ENCODE data around the gene GPR35. TPM values are rescaled to one million over a fixed set of nuclear protein-coding genes. Genes with fewer than 3 reads are reported as not detected.
A peak's percentile ranks its signal among the peaks of the same experiment; 100 is the strongest.

Gene GPR35
- total and polyA plus RNA-seq, 2 of the 13 experiments (the other 11 are each of a cell fraction or from before 2014, with no cell fraction given), result 27.1 to 44.2 TPM

- no peak for TF ChIP-seq THAP8 (CRISPR knock-in tag; IDR thresholded peaks at IDR 0.05; ENCODE audit: borderline replicate concordance)
- TF ChIP-seq ZEB1 (IDR thresholded peaks at IDR 0.05; ENCODE audit: insufficient replicate concordance, low read depth), result peak; percentile 96
- no peak for TF ChIP-seq ATAD3A (CRISPR knock-in tag; IDR thresholded peaks at IDR 0.05)
- TF ChIP-seq ONECUT2 (CRISPR knock-in tag; IDR thresholded peaks at IDR 0.05), result no peak
- peak; percentile 99 for TF ChIP-seq HIC2 (CRISPR knock-in tag; IDR thresholded peaks at IDR 0.05; ENCODE audit: low read depth)
- no peak for TF ChIP-seq ZFAT (CRISPR knock-in tag; conservative IDR thresholded peaks at IDR 0.05)
- TF ChIP-seq ZNF552 (CRISPR knock-in tag; IDR thresholded peaks at IDR 0.05; ENCODE audit: borderline replicate concordance), result peak; percentile 11; the same call in 1 of the 2 replicates
- TF ChIP-seq KDM2A (CRISPR knock-in tag; IDR thresholded peaks at IDR 0.05; ENCODE audit: borderline replicate concordance, low read depth), result peak; percentile 86
- TF ChIP-seq HNRNPLL (IDR thresholded peaks at IDR 0.05; ENCODE audit: low read depth, low read length, poor library complexity, severe bottlenecking), result peak; percentile 75
- no peak for TF ChIP-seq ZNF34 (CRISPR knock-in tag; IDR thresholded peaks at IDR 0.05; ENCODE audit: borderline replicate concordance)
- peak; percentile 72 for TF ChIP-seq TFE3 (CRISPR knock-in tag; IDR thresholded peaks at IDR 0.05)
- no peak for TF ChIP-seq ZNF570 (CRISPR knock-in tag; IDR thresholded peaks at IDR 0.05; ENCODE audit: borderline replicate concordance)
- TF ChIP-seq ZFP36L2 (CRISPR knock-in tag; IDR thresholded peaks at IDR 0.05), result peak; percentile 89
- no peak for TF ChIP-seq ZNF720 (CRISPR knock-in tag; IDR thresholded peaks at IDR 0.05)
- TF ChIP-seq KDM3A (CRISPR knock-in tag; IDR thresholded peaks at IDR 0.05; ENCODE audit: low read depth), result no peak
- no peak for TF ChIP-seq SP140L (CRISPR knock-in tag; IDR thresholded peaks at IDR 0.05; ENCODE audit: borderline replicate concordance)
- no peak for TF ChIP-seq TRIM24 (CRISPR knock-in tag; IDR thresholded peaks at IDR 0.05)
- no peak for TF ChIP-seq ARNT (IDR thresholded peaks at IDR 0.05)
- no peak; the same call in 1 of the 2 replicates for TF ChIP-seq BATF2 (CRISPR knock-in tag; IDR thresholded peaks at IDR 0.05)
- no peak for TF ChIP-seq ATF5 (CRISPR knock-in tag; IDR thresholded peaks at IDR 0.05; ENCODE audit: low read depth)
- no peak for TF ChIP-seq ZNF337 (CRISPR knock-in tag; IDR thresholded peaks at IDR 0.05; ENCODE audit: borderline replicate concordance, low read depth)
- TF ChIP-seq ZNF362 (CRISPR knock-in tag; IDR thresholded peaks at IDR 0.05; ENCODE audit: borderline replicate concordance), result peak; percentile 95
- no peak for TF ChIP-seq PAWR (CRISPR knock-in tag; IDR thresholded peaks at IDR 0.05; ENCODE audit: borderline replicate concordance)
Observed at GRCh38 chr2:240579771-240580614, 45.3 kb upstream of the GPR35 start (continued).
